IPS-11a (cell line): Measurements from ENCODE around the gene CLSTN1.
"Not testable (repeated sequence)": the region's sequence is repeated elsewhere in the genome, so short reads cannot be mapped to it uniquely, and the experiment has no call there.

Experiments
- H3K4me3 ChIP-seq: one replicate; pipeline ENCODE4 v1.5.1; 2013; ENCODE audit warnings: low read depth, low read length, control low read depth

Gene CLSTN1

DNA sequence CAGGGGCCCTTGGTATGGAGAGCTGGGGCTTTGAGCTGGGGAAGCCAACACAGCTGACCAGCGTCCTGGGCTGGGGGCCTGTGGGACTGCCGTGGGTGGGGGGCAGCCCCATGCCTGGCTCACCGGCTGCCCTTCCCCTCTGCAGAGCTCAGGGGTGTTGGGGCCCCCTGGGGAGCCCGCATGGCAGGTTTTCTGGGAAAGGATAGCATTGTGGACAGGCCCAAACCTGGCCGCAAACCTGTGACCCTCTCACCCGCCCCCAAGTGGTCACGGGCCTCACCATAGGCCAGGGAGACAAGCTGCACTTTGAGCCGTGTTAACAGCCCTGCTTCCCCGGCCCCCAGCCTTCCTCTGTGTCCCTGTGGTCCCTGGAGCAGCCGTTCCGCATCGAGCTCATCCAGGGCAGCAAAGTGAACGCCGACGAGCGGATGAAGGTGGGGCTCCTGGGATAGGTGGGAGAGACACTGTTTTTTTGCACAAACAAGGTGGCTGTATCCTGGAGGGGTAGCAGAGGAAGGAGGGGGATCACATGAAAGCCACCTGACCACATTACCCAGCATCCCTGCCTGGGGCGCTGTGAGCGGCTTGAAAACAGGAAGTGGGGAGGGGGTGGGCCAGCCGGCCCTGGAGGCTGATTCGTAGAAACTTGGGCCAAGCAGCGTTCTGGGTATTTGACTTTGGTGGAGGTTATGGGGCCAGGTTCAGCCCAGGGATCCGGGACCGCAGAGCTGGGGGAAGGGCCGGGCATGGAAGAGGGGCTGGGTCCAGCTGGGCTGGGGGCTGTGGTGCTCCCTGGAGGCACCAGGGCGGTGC, 106.4 kb downstream of the CLSTN1 start:
- no peak overlapping the region for H3K4me3 ChIP-seq

GRCh38 chr1:9716404-9717192, 107.2 kb downstream of the CLSTN1 start:
- no peak overlapping the region for H3K4me3 ChIP-seq

DNA sequence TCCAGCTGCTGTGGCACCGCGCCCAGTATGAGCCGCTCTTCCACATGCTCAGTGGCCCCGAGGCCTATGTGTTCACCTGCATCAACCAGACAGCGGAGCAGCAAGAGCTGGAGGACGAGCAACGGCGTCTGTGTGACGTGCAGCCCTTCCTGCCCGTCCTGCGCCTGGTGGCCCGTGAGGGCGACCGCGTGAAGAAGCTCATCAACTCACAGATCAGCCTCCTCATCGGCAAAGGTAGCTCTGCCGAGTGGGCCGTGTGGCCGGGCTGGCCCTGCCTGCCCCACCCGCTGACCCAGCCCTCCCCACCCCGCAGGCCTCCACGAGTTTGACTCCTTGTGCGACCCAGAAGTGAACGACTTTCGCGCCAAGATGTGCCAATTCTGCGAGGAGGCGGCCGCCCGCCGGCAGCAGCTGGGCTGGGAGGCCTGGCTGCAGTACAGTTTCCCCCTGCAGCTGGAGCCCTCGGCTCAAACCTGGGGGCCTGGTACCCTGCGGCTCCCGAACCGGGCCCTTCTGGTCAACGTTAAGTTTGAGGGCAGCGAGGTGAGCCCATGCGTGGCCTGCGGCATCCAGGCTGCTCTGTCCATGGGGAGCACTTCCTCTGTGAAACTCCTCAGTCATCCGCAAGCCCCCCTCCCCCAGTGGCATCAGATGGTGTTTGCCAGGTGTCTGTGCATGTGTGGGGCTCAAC, 108.1 kb downstream of the CLSTN1 start:
- H3K4me3 ChIP-seq = no peak overlapping the region

- no peak overlapping the region for H3K4me3 ChIP-seq
Observed at GRCh38 chr1:9714257-9714718, 109.5 kb downstream of the CLSTN1 start.

GRCh38 chr1:9712767-9713166, 111.0 kb downstream of the CLSTN1 start:
- not testable (repeated sequence) for H3K4me3 ChIP-seq

GRCh38 chr1:9711466-9712020, 112.2 kb downstream of the CLSTN1 start:
- no peak overlapping the region for H3K4me3 ChIP-seq

- no peak overlapping the region for H3K4me3 ChIP-seq
Observed at GRCh38 chr1:9710037-9710436, 113.7 kb downstream of the CLSTN1 start.

- no peak overlapping the region for H3K4me3 ChIP-seq
Observed at GRCh38 chr1:9706178-9706577, 117.6 kb downstream of the CLSTN1 start.

DNA sequence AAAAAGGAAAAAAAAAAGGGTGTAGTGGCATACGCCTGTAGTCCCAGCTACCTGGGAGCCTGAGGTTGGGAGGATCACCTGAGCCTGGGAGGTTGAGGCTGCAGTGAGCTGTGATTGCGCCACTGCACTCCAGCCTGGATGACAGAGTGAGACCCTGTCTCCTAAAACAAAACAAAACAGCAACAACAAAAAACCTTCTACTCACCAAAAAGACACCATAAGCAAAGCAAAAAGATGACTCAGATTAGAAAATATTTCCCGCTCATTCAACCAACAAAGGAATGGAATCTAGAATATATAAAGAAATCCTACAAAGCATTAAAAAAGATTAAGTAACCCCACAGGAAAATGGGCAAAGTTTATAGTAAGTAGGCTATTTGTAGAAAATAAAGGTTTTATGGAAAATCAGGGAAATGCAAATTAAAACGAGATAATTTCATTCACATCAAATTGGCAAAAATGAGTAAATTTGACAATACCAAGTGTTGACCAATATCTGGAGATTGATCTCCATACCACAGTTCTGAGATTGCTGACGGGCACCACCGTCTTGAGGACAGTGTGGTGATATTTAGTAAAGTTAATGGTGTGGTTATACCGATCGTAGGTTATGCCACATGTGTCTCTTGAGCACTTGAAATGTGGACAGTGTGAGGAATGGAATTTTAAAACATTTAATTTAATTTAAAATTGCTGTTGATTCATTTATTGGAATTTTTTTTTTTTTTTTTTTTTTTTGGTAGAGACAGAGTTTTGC, 118.2 kb downstream of the CLSTN1 start:
- no peak overlapping the region for H3K4me3 ChIP-seq

DNA sequence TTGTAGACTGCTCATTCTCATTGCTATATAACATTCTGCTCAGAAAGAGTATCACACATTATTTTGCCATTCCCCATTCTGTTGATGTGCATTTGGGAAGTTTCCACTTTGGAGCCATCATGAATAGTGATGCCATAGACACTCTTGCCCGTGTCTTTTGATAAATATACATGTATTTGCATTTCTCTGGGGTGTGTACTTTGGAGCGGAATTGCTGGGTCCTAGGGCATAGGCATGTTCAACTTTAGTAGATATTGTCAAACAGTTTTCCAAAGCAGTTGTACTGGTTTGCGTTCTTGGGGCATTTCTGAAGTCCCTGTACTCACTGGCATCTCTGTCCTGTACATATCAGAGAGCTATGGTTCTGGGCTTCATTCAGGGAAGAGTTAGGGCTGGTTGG, 120.1 kb downstream of the CLSTN1 start:
- no peak overlapping the region for H3K4me3 ChIP-seq

- H3K4me3 ChIP-seq = no peak overlapping the region
Observed at GRCh38 chr1:9703165-9703509, 120.6 kb downstream of the CLSTN1 start.

DNA sequence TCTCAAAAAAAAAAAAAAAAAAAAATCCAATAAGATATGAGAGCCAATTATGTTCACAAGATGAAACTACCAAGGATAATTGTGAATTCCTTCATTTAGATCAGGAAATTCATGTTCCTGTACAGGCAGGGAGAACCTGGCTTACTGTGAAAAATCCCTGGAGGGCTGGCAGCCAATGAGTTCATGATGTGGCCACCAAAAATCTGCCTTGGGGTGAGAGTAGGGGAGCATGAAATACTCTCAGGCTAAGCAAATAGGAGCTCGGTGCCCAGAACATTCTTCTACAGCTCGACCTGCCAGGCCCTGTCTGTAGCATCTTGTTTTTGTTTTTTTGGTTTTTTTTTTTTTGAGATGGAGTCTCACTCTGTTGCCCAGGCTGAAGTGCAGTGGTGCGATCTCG, 122.1 kb downstream of the CLSTN1 start:
- H3K4me3 ChIP-seq = no peak overlapping the region

DNA sequence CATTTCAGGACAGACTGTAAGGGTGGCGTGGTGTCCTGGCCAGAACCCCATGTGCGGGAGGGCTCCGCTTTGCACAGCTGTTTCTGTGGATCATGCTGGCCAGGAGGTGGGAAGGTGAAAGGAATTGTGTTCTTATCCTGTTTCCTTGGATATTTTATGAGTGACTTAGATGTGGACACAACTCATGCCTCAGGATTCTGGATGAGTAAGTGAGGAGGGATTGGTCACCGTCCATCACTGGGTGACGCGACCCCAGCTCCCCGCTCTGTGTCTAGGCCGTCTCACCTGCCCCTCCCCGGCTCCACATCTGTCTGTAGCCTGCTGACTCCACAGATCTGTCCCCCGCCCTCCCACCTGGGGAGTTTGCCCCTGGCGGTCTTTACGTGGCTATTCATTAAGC, 123.4 kb downstream of the CLSTN1 start:
- H3K4me3 ChIP-seq = no peak overlapping the region

- H3K4me3 ChIP-seq = no peak overlapping the region
Observed at GRCh38 chr1:9699361-9699760, 124.4 kb downstream of the CLSTN1 start.

- no peak overlapping the region for H3K4me3 ChIP-seq
Observed at GRCh38 chr1:9696793-9697192, 127.0 kb downstream of the CLSTN1 start.

DNA sequence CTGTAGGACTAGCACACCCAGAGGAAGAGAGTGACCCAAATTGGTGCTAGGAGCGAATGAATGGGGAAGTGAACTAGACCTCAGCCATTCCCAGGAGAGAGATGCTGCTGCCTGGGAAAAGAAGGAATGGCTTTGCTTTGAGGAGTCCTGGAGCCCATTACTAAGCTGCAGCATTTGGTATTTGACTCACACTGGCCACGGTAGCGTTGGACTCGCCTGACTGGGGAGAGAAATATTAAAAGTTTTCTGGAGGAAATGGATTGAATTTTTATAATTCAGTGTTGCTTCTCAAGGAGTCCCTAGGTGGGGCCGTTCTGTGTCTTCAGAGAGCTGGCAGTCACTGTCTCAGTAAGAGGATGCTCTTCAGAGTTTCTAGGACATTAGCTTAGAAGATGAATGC, 132.1 kb downstream of the CLSTN1 start:
- H3K4me3 ChIP-seq = no peak overlapping the region

GRCh38 chr1:9691108-9691445, 132.7 kb downstream of the CLSTN1 start:
- H3K4me3 ChIP-seq = no peak overlapping the region

DNA sequence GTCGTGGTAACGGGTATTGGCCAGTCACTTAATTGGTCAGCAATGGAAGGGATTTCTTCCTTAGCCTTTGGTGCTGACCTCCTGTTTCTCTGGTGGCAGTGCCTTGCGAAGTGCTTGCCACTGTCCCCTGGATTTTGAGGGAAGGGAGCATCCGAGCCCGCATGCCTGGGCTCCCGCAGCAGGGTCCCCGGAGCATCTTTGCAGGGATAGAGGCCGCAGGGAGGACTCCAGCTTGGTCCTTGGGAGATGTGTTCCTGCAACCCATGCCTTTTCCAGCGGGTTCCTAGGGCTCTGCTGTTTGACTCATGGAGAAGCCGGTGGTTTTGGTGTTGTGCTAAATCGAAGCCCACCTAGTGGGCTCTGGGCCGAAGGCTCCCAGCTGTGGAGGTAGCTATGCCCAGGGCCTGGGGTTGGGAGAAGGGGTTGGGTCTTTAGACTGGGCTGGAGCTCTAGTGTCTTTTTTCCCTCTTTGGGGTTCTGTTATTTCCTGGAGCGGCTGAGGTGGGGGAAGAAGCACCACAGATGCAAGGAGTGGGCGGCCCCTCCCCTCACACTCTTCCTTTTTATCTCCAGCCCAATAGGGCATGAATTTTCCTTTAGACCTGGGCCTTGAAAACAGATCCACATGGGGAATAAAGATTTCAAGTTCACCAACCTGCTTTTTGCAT, 133.2 kb downstream of the CLSTN1 start:
- H3K4me3 ChIP-seq = peak overlapping the region; percentile 56

DNA sequence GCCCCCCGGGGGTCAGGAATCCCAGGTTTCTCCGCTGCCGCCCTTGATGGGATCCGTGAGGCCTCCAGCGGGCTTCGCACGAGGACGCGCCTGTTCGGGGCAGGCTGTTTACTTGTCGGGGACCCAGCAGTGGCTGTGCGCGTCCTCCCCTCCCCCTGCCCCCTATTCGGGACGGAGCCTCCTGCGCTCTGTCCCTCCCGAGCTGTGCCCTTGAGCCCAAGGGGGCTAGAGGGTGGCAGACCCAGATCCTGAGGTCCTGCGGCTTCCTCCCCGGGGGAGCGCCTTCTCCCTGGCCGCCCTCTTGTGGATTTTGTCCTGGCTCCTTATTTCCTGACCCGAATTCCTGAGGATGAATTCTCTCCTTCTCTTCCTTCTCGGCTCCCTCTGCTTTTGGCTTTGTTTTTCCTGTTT, 133.8 kb downstream of the CLSTN1 start:
- H3K4me3 ChIP-seq = peak overlapping the region; percentile 56

DNA sequence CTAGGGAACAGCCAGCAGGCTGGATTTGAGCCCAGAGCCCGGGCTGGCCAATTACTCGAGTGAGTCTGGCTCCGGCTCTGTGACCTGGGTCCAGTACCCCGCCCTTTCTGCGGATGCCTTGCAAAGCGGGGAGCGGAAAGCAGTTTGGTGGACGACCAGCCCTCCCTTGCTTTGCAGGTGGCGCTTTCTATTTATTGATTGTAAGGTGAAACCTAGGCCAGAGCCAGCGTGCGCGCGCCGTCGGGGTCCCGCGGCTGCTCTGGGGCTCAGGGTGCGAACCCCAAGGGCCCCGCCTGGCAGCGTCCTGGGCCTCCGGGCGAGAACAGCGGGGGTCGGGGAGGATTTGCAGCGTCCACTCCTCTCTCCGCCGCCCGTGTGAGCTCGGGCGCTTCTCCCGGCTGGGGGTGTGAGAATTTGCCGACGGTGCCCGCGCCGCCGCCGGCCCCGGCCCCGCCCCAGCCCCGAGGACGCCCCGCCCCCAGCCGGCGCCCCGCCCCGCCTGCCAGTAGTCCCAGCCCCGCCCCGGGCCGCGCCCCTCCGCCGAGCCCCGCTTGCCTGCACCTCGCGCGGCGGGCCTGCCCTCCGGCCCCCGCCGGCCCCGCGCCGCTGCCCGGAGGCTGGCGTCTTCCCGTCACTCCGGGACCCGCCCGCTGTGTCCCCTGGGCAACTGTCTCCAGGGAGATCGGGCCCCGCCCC, 134.6 kb downstream of the CLSTN1 start:
- H3K4me3 ChIP-seq = peak overlapping the region; percentile 28
